HUES48 (cell line): ENCODE measurements around the gene FZD2.
A peak's percentile ranks its signal among the peaks of the same experiment; 100 is the strongest.

ENCODE experiments used
- H3K27ac ChIP-seq: one replicate; pipeline ENCODE4 v1.7.0; 2013; ENCODE audit warnings: low read depth, low read length, inconsistent platforms
- H3K27me3 ChIP-seq: 2 replicates; pipeline ENCODE4 v1.6.1; 2013; ENCODE audit warnings: mild to moderate bottlenecking, low read length; ENCODE audit not compliant: control insufficient read depth, insufficient read depth
- H3K36me3 ChIP-seq: 2 replicates; pipeline ENCODE4 v1.6.1; 2013; ENCODE audit warnings: low read length; ENCODE audit not compliant: control insufficient read depth, insufficient read depth
- H3K4me1 ChIP-seq: 2 replicates; pipeline ENCODE4 v1.6.1; 2013; ENCODE audit warnings: mild to moderate bottlenecking, low read length; ENCODE audit not compliant: control insufficient read depth, insufficient read depth
- H3K4me3 ChIP-seq: 2 replicates; pipeline ENCODE4 v1.5.1; 2013; ENCODE audit warnings: mild to moderate bottlenecking, low read depth, low read length
- H3K9ac ChIP-seq: 2 replicates; pipeline ENCODE4 v1.6.1; 2013; ENCODE audit warnings: mild to moderate bottlenecking, low read depth, low read length, moderate library complexity
- H3K9me3 ChIP-seq: 2 replicates; pipeline ENCODE4 v1.6.1; 2013; ENCODE audit warnings: low read length; ENCODE audit not compliant: control insufficient read depth, insufficient read depth

FZD2 gene

DNA sequence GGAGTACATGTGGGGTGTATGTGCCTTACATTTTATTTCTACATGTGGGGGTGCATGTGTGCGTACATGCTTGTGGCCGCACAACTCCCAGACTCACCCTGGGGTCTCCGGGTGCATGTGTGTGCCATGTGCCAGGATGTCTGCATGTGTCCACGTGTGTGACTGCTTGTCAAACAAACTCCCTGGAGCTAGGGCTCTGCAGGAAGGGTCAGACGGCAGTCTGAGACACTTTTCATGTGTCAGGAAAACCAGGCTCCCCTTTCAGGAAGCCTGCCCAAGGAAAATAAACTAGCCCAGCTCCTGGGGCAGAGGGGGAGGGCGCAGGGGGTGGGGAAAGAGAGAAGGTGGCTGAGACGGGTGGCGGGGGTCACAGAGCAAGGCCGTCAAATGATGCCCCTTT lies 44.7 kb downstream of the FZD2 start:
- Histone ChIP-seq H3K9ac (no peak overlapping the region), H3K27ac (no peak overlapping the region), H3K4me1 (peaks cover 12% of the 10 kb centered on the region), H3K4me3 (no peak overlapping the region), H3K36me3 (no peaks in the 10 kb centered on the region), H3K9me3 (no peaks in the 10 kb centered on the region), H3K27me3 (no peaks in the 10 kb centered on the region)

DNA sequence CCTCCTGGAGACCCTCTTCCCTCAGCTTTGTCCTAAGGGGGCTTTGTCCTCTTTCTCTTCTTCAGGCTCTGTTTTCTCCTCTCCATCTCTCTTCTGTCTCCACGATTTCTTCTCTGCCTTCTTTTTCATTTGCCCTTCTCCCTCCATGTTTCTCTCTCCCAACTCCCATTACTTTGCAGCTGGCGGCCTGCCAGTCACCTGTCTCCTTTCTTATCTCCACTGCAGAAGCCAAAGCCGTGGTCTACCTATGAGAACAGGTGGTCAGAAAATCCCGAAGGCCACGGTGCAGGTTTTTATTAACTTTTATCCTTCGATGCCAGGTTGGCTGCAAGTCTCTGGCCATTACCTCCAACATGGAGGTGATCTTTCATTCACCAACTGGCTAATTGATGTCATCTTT lies 45.1 kb downstream of the FZD2 start:
- peaks cover 12% of the 10 kb centered on the region for H3K4me1 ChIP-seq
- H3K27me3 ChIP-seq, result no peaks in the 10 kb centered on the region
- H3K9ac ChIP-seq, result no peak overlapping the region
- no peaks in the 10 kb centered on the region for H3K9me3 ChIP-seq
- no peak overlapping the region for H3K4me3 ChIP-seq
- H3K27ac ChIP-seq, result no peak overlapping the region
- H3K36me3 ChIP-seq, result no peaks in the 10 kb centered on the region

DNA sequence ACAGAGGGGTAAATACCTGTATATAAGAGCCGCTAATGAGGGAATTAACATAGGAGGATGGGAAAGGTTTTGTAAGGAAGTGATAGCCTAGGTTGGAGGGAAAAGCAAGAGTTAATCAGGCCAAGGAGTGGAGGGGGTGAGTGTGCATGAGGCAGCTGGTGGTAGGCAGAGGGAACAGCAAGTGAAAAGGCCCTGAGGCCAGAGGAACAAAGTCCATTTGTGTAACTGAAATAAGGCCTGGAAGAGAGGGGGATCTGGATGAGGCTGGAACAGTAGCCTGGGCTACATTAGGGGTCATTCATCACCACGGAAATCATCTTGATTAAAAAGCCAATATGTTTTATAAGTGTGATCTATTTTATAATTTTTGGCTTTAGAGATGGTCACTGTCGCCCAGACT lies 45.7 kb downstream of the FZD2 start:
- H3K9ac ChIP-seq, result no peak overlapping the region
- H3K4me3 ChIP-seq, result no peak overlapping the region
- peaks cover 12% of the 10 kb centered on the region for H3K4me1 ChIP-seq
- H3K36me3 ChIP-seq, result no peaks in the 10 kb centered on the region
- H3K27me3 ChIP-seq, result no peaks in the 10 kb centered on the region
- no peak overlapping the region for H3K27ac ChIP-seq
- no peaks in the 10 kb centered on the region for H3K9me3 ChIP-seq

DNA sequence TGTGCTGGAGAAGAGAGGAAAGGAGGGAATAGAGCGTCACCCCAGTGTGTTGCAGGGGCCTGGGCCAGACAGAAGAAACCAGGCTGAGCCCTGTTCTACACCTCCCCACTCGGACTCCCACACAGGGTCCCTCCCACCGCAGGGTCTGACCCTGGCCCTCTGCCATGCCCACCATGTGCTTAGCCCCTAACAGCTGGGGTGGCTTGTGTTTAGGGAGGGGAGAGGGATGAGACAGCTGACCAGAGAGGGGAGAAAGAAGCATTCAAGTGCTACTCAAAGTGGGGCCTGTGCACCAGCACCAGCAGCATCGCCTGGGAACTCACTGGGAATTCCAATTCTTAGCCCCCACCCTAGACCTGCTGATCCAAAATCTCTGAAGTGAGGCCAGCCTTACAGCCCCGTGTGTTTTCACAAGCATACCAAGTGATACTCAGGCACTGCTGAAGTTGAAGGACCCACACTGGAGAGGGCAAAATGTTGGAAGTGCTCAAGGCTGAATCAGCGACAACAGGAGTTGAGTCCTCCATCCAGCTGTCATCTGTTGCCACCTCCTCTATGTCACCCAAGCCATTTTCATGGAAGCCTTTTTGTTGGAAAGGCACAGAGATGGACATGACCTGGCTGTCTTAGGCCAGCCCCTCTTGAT lies 47.0 kb downstream of the FZD2 start:
- Histone ChIP-seq H3K4me1 (peaks cover 18% of the 10 kb centered on the region), H3K27ac (no peak overlapping the region), H3K36me3 (no peaks in the 10 kb centered on the region), H3K4me3 (no peak overlapping the region), H3K9ac (no peak overlapping the region), H3K27me3 (no peaks in the 10 kb centered on the region), H3K9me3 (no peaks in the 10 kb centered on the region)

DNA sequence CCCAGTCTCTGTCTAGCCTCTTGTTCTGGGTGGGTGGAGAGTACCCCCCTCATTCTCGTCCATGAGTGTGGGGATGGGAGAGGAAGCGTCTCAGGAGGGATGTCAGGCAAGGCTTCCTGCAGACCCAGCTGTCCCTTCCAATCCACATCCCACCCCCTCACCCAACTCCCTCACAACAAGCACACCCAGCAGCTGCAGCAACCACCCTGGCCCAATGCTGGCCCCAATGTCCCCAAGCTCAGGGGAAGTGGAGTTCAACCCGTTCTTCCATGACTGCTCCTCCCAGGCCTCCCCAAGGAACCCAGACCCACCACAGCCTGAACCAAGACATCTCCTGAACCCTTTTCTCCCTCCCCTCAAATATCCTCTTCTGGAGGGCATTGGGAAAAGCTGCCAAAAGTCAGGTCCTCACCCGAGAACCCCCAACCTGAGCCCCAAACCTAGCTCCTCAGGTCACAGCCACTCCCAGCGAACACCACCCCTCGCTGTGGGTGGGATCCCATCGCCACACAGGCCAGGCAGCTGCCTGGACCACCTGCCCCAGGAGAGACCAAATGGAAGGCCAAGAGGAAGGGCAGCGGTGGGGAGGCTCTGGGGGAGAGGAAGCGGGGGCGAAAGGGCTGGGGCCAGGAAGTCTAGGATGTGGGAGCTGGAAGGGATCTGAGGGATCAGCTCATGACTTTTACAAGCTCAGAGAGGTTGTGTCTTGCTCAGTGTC lies 47.6 kb downstream of the FZD2 start:
- Histone ChIP-seq H3K4me3 (no peak overlapping the region), H3K9ac (no peak overlapping the region), H3K27me3 (no peaks in the 10 kb centered on the region), H3K9me3 (no peaks in the 10 kb centered on the region), H3K4me1 (peaks cover 11% of the 10 kb centered on the region), H3K36me3 (no peaks in the 10 kb centered on the region), H3K27ac (no peak overlapping the region)

DNA sequence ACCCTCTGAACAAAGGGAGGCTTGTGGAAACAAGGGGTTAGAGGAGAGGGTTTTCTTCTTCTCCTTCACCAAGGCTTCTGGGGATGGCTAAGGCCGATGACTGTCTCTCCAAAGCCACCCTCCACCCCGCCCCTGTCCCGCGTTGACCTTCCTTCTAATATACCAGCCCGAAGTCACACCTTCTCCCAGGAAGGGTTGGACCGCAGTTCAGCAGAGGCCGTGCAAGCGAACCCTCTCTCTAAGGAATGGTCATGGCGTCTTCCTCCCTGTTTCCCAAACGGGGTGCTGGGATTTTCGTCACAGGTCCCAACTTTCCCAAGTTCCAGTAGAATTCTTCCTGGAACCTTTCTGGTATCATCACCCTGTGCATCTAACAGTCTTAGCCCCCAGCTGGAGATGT lies 49.4 kb downstream of the FZD2 start:
- Histone ChIP-seq H3K9ac (no peak overlapping the region), H3K27me3 (no peaks in the 10 kb centered on the region), H3K27ac (no peak overlapping the region), H3K36me3 (no peaks in the 10 kb centered on the region), H3K4me3 (no peak overlapping the region), H3K4me1 (peaks cover 7% of the 10 kb centered on the region), H3K9me3 (no peaks in the 10 kb centered on the region)

DNA sequence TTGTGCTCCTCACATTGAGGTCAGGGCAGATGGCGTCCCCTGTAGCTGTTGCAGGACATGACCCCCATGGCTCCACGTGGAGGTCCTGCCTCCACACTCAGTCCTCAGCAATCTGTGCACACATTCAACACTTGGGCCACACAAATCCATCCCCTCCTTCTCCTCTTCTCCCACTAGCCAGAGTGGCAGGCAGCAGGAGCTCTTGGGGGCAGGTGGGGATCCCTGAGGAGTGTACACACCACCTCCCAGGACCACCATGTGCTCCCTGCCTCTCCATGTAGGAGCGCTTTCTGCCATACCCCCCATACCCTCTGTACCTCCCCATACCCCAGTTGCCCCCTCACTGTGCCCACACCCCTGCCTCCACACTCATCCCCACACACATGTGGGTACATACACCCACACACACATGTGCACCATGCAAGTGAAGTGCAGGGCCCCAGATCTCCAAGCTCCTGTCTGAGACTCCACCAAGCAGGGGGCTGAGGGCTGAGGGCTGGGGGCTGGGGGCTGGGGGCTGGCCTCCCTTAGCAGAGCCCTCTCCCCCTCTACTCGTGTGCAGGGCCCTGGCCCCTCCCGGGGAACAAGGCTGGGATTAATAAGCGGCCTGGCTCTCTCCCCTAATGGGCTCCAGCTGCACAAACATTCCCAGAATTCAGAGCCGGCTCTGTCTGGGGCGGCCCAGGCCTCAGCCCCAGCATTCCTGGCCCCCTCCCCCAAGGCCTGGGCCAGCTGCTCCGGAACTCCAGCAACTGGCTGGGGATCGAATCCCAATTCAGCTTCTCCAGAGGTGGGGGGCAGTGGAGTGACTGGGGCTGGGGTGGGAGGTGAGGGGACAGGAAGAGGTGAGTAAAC lies 50.8 kb downstream of the FZD2 start:
- no peak overlapping the region for H3K4me3 ChIP-seq
- H3K27me3 ChIP-seq, result no peaks in the 10 kb centered on the region
- no peak overlapping the region for H3K9ac ChIP-seq
- no peaks in the 10 kb centered on the region for H3K9me3 ChIP-seq
- H3K27ac ChIP-seq, result peak overlapping the region; percentile 51
- no peaks in the 10 kb centered on the region for H3K36me3 ChIP-seq
- peaks cover 7% of the 10 kb centered on the region for H3K4me1 ChIP-seq

DNA sequence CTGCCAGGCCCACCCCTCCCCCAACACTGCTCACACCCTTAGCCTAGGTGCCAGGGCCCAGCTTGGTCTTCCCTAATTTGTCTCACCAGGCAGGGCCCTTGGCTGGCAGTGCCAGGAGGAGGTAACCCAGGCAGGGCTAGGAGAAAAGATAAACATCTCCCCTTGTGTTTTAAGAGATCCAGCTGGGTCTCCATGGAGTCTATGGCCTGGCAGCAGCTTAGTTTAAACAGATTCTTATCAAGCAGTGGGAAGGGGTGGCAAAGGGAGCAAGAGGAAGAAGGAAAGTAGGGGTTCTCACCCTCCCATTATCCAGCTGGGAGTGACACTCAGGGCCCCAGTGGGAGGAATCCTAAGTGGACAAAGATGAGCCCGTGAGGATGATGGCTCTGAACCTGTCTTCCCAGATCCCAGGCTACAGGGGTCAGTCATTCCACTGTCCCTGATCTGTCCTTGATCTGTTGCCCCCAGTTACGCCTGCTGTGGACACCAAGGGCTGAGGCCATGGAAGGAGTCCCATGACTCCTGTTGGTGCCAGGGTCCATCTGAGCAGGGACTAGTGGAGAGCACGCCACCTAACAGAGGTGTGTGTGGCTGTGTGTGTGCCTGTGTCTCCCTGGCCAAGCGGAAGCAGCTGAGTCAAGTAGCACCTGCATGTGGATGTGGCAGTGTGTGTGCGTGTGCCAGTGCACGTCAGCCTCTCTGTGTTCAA lies 51.6 kb downstream of the FZD2 start:
- Histone ChIP-seq H3K27me3 (no peaks in the 10 kb centered on the region), H3K4me1 (peaks cover 7% of the 10 kb centered on the region), H3K9me3 (no peaks in the 10 kb centered on the region), H3K4me3 (no peak overlapping the region), H3K36me3 (no peaks in the 10 kb centered on the region), H3K27ac (peak overlapping the region; percentile 51), H3K9ac (no peak overlapping the region)

DNA sequence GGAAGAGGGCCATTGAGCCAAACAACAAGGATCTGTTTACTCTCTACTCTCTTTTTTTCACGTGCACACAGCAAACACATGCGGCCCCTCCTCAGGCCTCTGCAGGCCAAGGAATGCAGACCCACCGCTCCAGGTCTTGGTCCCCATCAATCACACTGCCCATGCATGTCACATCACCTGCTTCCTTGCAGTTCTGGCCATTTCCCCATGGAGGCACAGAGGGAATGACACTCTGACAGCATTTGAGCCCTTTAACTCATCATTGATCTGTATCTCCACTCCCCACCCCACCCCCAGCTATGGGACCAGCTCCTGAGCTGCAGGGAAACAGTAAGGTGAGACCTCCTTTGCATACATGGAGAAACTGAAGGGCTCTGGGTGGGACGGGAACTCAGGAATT lies 53.0 kb downstream of the FZD2 start:
- Histone ChIP-seq H3K4me3 (no peak overlapping the region), H3K9ac (no peak overlapping the region), H3K4me1 (peaks cover 7% of the 10 kb centered on the region), H3K27ac (no peak overlapping the region), H3K36me3 (no peaks in the 10 kb centered on the region), H3K9me3 (no peaks in the 10 kb centered on the region), H3K27me3 (no peaks in the 10 kb centered on the region)
